Panc1 (cell line): Measurements from ENCODE around the gene SLC46A2.

Source experiments
- POLR2AphosphoS5 ChIP-seq: IDR thresholded peaks from 2 replicates; pipeline ENCODE4 v1.6.1; 2012; ENCODE audit warnings: mild to moderate bottlenecking, low read depth, low read length, moderate library complexity
- TCF7L2 ChIP-seq: IDR thresholded peaks from 2 replicates; pipeline ENCODE4 v1.6.1; 2011; ENCODE audit warnings: mild to moderate bottlenecking, low read depth, low read length, inconsistent platforms
- TF ChIP-seq, protein P1 (sequence below): fragments of 450-650 bp; IDR thresholded peaks from 2 replicates; pipeline ENCODE4 v1.5.1; 2017; ENCODE audit warnings: mild to moderate bottlenecking
- TF ChIP-seq, protein P2 (sequence below), 2 experiments: IDR thresholded peaks; 2 replicates each; pipeline ENCODE4 v1.6.1; 2011 to 2012; ENCODE audit warnings: low read depth in 2 of 2, control low read depth in 1 of 2, low read length in 1 of 2, mild to moderate bottlenecking in 1 of 2, moderate library complexity in 1 of 2; ENCODE audit not compliant: insufficient read depth in 1 of 2

DNA sequence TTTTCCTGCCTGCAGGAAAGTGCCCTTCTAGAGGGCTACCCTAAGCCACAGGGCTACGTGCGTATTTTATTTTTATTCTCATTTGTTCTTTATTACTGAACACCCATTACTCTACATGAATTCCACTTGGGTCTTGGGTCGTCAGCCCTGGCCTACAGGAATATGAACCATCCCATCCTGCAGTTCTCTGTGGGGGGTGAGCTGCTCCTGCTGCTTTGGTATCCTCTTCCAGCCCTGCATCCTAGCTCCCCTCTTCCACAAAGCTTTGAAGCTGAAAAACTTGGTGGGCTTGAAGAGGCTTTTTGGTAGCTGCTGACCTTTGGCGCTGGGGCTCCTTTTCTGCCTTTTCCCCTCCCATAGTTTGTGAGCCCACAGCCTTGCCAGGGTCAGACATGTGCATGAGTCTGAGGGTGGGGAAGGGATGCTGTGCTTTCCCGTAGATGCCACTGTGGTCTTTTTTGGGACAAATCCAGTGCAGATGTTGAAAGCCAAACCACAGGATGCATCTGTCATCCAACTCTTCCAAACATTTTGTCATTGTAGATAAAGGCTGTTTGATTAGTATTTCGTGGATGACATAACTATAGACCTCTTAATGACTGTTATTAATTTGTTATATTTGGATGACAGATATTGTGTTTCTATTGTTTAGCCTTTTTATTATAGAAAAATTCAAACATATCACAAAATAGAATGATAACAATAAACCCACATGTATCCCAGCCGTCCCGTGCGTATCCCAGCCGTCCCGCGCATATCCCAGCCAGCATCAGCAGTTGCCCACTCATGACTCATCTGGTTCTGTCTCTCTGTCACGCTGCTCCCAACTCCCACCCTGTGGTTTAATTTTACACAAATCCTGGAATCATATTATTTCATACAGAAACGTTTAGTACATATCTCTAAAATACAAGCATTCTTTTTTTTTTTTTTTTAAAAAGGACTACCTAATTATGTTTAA, 43.9 kb downstream of the SLC46A2 start:
- TF ChIP-seq, protein P1, sequence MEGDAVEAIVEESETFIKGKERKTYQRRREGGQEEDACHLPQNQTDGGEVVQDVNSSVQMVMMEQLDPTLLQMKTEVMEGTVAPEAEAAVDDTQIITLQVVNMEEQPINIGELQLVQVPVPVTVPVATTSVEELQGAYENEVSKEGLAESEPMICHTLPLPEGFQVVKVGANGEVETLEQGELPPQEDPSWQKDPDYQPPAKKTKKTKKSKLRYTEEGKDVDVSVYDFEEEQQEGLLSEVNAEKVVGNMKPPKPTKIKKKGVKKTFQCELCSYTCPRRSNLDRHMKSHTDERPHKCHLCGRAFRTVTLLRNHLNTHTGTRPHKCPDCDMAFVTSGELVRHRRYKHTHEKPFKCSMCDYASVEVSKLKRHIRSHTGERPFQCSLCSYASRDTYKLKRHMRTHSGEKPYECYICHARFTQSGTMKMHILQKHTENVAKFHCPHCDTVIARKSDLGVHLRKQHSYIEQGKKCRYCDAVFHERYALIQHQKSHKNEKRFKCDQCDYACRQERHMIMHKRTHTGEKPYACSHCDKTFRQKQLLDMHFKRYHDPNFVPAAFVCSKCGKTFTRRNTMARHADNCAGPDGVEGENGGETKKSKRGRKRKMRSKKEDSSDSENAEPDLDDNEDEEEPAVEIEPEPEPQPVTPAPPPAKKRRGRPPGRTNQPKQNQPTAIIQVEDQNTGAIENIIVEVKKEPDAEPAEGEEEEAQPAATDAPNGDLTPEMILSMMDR: no peak
- TF ChIP-seq POLR2AphosphoS5 (no peak), TCF7L2 (no peak)
- TF ChIP-seq, protein P2, sequence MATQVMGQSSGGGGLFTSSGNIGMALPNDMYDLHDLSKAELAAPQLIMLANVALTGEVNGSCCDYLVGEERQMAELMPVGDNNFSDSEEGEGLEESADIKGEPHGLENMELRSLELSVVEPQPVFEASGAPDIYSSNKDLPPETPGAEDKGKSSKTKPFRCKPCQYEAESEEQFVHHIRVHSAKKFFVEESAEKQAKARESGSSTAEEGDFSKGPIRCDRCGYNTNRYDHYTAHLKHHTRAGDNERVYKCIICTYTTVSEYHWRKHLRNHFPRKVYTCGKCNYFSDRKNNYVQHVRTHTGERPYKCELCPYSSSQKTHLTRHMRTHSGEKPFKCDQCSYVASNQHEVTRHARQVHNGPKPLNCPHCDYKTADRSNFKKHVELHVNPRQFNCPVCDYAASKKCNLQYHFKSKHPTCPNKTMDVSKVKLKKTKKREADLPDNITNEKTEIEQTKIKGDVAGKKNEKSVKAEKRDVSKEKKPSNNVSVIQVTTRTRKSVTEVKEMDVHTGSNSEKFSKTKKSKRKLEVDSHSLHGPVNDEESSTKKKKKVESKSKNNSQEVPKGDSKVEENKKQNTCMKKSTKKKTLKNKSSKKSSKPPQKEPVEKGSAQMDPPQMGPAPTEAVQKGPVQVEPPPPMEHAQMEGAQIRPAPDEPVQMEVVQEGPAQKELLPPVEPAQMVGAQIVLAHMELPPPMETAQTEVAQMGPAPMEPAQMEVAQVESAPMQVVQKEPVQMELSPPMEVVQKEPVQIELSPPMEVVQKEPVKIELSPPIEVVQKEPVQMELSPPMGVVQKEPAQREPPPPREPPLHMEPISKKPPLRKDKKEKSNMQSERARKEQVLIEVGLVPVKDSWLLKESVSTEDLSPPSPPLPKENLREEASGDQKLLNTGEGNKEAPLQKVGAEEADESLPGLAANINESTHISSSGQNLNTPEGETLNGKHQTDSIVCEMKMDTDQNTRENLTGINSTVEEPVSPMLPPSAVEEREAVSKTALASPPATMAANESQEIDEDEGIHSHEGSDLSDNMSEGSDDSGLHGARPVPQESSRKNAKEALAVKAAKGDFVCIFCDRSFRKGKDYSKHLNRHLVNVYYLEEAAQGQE (IDR thresholded peaks at IDR 0.05; ENCODE audit: insufficient read depth in 1 of 2, low read depth in 2 of 2, low read length in 1 of 2): no peak
